K562 (cell line): ENCODE measurements around the gene RAB21. TPM values are rescaled to one million over a fixed set of nuclear protein-coding genes. Genes with fewer than 3 reads are reported as not detected.

Experiments used
- ARID1B ChIP-seq: fragments of 450-650 bp; IDR thresholded peaks from 2 replicates; pipeline ENCODE4 v1.6.1; 2016; ENCODE audit warnings: antibody characterized with exemption, mild to moderate bottlenecking, inconsistent platforms
- C11orf30 ChIP-seq: fragments of 450-650 bp; IDR thresholded peaks from 2 replicates; pipeline ENCODE4 v1.6.1; 2016; ENCODE audit warnings: low read depth, mild to moderate bottlenecking
- CEBPZ ChIP-seq: fragments of 150-350 bp; IDR thresholded peaks from 2 replicates; pipeline ENCODE4 v1.6.1; 2014; ENCODE audit warnings: low read depth, mild to moderate bottlenecking, low read length, borderline replicate concordance
- HIVEP1 ChIP-seq: fragments of 250-450 bp; sonication (Bioruptor Pico); IDR thresholded peaks from 2 replicates; pipeline ENCODE4 v1.4.0; 2020; ENCODE audit warnings: mild to moderate bottlenecking
- KDM5B ChIP-seq: fragments of 200-600 bp; sonication (generic); IDR thresholded peaks from 2 replicates; pipeline ENCODE4 v1.6.1; 2012; ENCODE audit warnings: low read depth, mild to moderate bottlenecking, moderate library complexity, low read length, control low read depth, inconsistent platforms; ENCODE audit not compliant: insufficient replicate concordance
- MBD2 ChIP-seq: sonication (generic); IDR thresholded peaks from 2 replicates; pipeline ENCODE4 v1.6.1; 2016; ENCODE audit warnings: low read depth, borderline replicate concordance
- MECOM ChIP-seq: fragments of 250-450 bp; sonication (Bioruptor Pico); IDR thresholded peaks from 2 replicates; pipeline ENCODE4 v1.8.0; 2022; ENCODE audit warnings: inconsistent platforms
- MEF2D ChIP-seq: conservative IDR thresholded peaks from 2 replicates; pipeline ENCODE4 v1.6.1; 2016; ENCODE audit warnings: low read depth, missing genetic modification characterization, missing compliant biosample characterization
- MTA2 ChIP-seq: fragments of 450-650 bp; IDR thresholded peaks from 2 replicates; pipeline ENCODE4 v1.6.1; 2016; ENCODE audit warnings: low read depth
- NELFE ChIP-seq: IDR thresholded peaks from 2 replicates; pipeline ENCODE4 v1.6.1; 2011; ENCODE audit warnings: mild to moderate bottlenecking; ENCODE audit not compliant: insufficient read depth, insufficient read length
- PRDM10 ChIP-seq: fragments of 450-650 bp; IDR thresholded peaks from 2 replicates; pipeline ENCODE4 v1.6.1; 2018; ENCODE audit not compliant: partially characterized antibody
- RAD51 ChIP-seq: fragments of 450-650 bp; IDR thresholded peaks from 2 replicates; pipeline ENCODE4 v1.7.1; 2016; ENCODE audit warnings: low read depth, mild to moderate bottlenecking, borderline replicate concordance
- SMAD2 ChIP-seq: fragments of 150-350 bp; IDR thresholded peaks from 2 replicates; pipeline ENCODE4 v1.6.1; 2014; ENCODE audit warnings: low read depth, mild to moderate bottlenecking, low read length
- SNIP1 ChIP-seq: fragments of 450-650 bp; IDR thresholded peaks from 2 replicates; pipeline ENCODE4 v1.7.1; 2017; ENCODE audit warnings: low read depth, mild to moderate bottlenecking
- ZNF3 ChIP-seq: fragments of 250-450 bp; sonication (Bioruptor Pico); IDR thresholded peaks from 2 replicates; pipeline ENCODE4 v1.5.0; 2021; ENCODE audit warnings: mild to moderate bottlenecking, moderate library complexity
- ZNF347 ChIP-seq: fragments of 450-650 bp; formaldehyde crosslinking; IDR thresholded peaks from 2 replicates; pipeline ENCODE4 v1.4.0; 2020; ENCODE audit warnings: low read depth, mild to moderate bottlenecking, moderate library complexity
- ZNF592 ChIP-seq: fragments of 450-650 bp; IDR thresholded peaks from 2 replicates; pipeline ENCODE4 v1.6.1; 2017; ENCODE audit warnings: antibody characterized with exemption, mild to moderate bottlenecking
- ZNF77 ChIP-seq: fragments of 250-450 bp; sonication (Bioruptor Pico); IDR thresholded peaks from 2 replicates; pipeline ENCODE4 v1.5.0; 2020
- polyA plus RNA-seq, 8 experiments: library from polyadenylated mRNA; depleted of rRNA in 4 of 8; stranded (reverse) in 5 of 8; unstranded in 3 of 8; fragments of >200 nt; fragmentation: Nextera tagmentation in 2 of 8; fragmentation: Illumina TruSeq in 1 of 8; extraction: Ambion mirVana in 2 of 8; extraction: Trizol in 1 of 8; gene quantifications; 2 replicates each; pipeline versions ENCODE4 v1.2.1 to v1.2.3, GENCODE V29; 2011 to 2014; ENCODE audit warnings: inconsistent platforms in 1 of 8, missing spikeins in 1 of 8
- total RNA-seq, 7 experiments: library from RNA; depleted of rRNA in 6 of 7; stranded (reverse); fragments of >200 nt in 6 of 7; fragmentation: Illumina TruSeq in 2 of 7; extraction: Trizol in 2 of 7; gene quantifications; 2 replicates each; pipeline versions ENCODE4 v1.2.1 to v1.2.3, GENCODE V29; 2011 to 2021; ENCODE audit warnings: low replicate concordance in 1 of 7

RAB21 gene
- total and polyA plus RNA-seq, 9 of the 15 experiments (the other 6 are each of a cell fraction or from before 2014, with no cell fraction given) = 5.3 to 45.6 (median 19.6) TPM

DNA sequence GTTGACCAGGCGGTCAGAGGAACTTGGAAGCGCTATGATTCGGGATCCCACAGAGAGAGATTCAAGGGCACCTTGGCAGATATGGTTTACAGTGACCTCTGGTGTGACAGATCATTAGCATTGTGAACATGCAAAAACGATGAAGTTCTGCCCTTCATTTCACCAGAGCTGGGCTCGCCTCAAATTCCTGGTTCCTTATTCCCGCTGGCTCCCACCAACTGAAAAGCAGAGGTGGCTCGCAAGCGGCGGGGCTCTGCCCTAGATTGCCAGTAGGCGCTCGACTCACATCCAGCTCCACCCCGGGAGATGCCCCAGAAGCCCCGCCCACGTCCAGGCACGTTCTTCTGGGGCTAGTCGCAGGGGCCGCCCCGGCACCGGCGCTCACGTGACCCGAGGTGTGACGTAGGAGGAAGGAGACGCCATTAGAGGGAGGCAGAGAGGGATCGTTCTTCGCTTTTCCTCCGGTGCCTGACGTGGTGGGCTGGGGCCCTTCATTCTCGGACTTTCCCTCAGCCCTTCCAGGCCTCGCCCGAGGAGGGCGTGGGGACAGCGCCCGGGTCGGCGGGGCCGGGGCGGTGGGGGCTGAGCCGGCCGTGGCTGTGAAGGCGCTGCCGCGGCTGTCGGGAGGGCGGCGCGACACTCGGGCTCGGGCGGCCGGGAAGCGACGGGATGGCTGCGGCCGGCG is at the start of gene RAB21 (continued):
- TF ChIP-seq ZNF347 (CRISPR knock-in tag) (no peak), SNIP1 (no peak), MEF2D (tag) (no peak), ARID1B (no peak), ZNF3 (CRISPR knock-in tag) (no peak), NELFE (no peak), KDM5B (peak; percentile 80), C11orf30 (peak; percentile 84), SMAD2 (no peak), MECOM (CRISPR knock-in tag) (no peak), HIVEP1 (CRISPR knock-in tag) (0 out of 2 replicates have a peak, but pooled peaks have one; percentile 21), ZNF77 (CRISPR knock-in tag) (no peak), CEBPZ (no peak), ZNF592 (no peak), MBD2 (peak; percentile 44; the same call in 1 of the 2 replicates), MTA2 (no peak), PRDM10 (peak; percentile 37), RAD51 (peak; percentile 97)
